WTC11 (cell line): ENCODE data around the gene DNASE1L2.

ENCODE experiments used
- GABPB1 ChIP-seq: sonication (generic); formaldehyde crosslinking; IDR thresholded peaks from 2 replicates; pipeline ENCODE4 v1.8.1; 2023; ENCODE audit warnings: mild to moderate bottlenecking, missing genetic modification reagents
- SMAD3 ChIP-seq: sonication (generic); formaldehyde crosslinking; IDR thresholded peaks from 2 replicates; pipeline ENCODE4 v1.8.0; 2022; ENCODE audit warnings: missing genetic modification reagents, mild to moderate bottlenecking, borderline replicate concordance
- SOX15 ChIP-seq: fragments of 250-450 bp; sonication (Bioruptor Pico); IDR thresholded peaks from 2 replicates; pipeline ENCODE4 v1.9.0; 2021; ENCODE audit warnings: mild to moderate bottlenecking
- SP1 ChIP-seq: sonication (generic); formaldehyde crosslinking; conservative IDR thresholded peaks from 2 replicates; pipeline ENCODE4 v1.8.1; 2022; ENCODE audit warnings: missing genetic modification reagents
- ZNF263 ChIP-seq: sonication (generic); formaldehyde crosslinking; IDR thresholded peaks from 2 replicates; pipeline ENCODE4 v1.8.1; 2022; ENCODE audit warnings: low read depth, mild to moderate bottlenecking, moderate library complexity, missing genetic modification reagents
- TF ChIP-seq, protein P1 (sequence below): fragments of 200-600 bp; IDR thresholded peaks from 2 replicates; pipeline ENCODE4 v1.8.0; 2022; ENCODE audit warnings: antibody characterized with exemption
- TF ChIP-seq, protein P2 (sequence below): sonication (generic); formaldehyde crosslinking; IDR thresholded peaks from 2 replicates; pipeline ENCODE4 v1.8.1; 2023; ENCODE audit warnings: mild to moderate bottlenecking, missing genetic modification reagents, moderate library complexity

DNA sequence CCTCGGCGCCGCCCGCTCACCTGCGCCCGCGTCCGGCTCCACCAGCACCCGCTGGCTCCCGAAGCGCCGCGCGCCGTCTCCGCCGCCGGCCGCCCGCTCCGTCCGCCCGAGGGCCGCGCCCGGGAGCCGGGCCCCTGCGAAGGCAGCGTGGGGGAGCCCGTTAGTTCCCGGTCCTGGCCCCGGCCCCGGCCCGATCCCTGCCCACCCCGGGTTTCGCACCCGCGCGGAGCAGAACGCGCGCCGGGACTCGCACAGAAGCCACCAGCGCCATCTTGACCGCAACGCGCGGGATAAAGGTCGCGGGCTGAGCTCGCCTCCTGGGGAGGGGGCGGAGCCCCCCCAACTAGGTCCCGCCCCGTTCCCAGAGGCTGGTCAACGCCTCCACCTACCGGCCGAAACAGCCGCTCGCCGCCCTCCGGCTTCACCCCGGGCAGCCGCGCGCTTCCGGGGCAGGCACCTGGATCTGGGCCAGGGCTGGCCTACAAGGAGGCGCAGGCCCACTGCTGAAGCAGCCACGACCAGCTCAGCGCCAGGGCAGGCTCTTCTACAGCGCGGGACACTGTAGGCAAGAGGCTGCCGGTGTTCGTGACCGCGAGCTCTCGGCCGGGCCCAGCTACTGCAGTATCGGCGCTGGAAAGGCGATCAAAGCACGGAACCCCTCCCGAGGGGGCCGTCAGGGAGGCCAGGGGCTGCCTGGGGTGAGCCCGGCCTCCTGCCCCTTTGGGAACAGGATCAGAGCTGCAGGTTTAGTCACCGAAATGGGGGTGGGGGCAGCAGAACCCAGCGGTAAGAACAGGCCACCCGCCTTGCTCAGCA is 15.3 kb downstream of the DNASE1L2 start, which contains the start of gene ECI1:
- TF ChIP-seq SP1 (CRISPR knock-in tag), result peak; percentile 94
- TF ChIP-seq GABPB1, result peak; percentile 56; the same call in 1 of the 2 replicates
- TF ChIP-seq, protein P1, sequence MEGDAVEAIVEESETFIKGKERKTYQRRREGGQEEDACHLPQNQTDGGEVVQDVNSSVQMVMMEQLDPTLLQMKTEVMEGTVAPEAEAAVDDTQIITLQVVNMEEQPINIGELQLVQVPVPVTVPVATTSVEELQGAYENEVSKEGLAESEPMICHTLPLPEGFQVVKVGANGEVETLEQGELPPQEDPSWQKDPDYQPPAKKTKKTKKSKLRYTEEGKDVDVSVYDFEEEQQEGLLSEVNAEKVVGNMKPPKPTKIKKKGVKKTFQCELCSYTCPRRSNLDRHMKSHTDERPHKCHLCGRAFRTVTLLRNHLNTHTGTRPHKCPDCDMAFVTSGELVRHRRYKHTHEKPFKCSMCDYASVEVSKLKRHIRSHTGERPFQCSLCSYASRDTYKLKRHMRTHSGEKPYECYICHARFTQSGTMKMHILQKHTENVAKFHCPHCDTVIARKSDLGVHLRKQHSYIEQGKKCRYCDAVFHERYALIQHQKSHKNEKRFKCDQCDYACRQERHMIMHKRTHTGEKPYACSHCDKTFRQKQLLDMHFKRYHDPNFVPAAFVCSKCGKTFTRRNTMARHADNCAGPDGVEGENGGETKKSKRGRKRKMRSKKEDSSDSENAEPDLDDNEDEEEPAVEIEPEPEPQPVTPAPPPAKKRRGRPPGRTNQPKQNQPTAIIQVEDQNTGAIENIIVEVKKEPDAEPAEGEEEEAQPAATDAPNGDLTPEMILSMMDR, result peak; percentile 13; the same call in 1 of the 2 replicates
- TF ChIP-seq SMAD3 (CRISPR knock-in tag), result peak; percentile 42; the same call in 1 of the 2 replicates
- TF ChIP-seq SOX15 (CRISPR knock-in tag), result no peak
- TF ChIP-seq ZNF263 (CRISPR knock-in tag), result 0 out of 2 replicates have a peak, but pooled peaks have one; percentile 16
- TF ChIP-seq, protein P2, sequence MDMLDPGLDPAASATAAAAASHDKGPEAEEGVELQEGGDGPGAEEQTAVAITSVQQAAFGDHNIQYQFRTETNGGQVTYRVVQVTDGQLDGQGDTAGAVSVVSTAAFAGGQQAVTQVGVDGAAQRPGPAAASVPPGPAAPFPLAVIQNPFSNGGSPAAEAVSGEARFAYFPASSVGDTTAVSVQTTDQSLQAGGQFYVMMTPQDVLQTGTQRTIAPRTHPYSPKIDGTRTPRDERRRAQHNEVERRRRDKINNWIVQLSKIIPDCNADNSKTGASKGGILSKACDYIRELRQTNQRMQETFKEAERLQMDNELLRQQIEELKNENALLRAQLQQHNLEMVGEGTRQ (CRISPR knock-in tag), result 0 out of 2 replicates have a peak, but pooled peaks have one; percentile 23
